CD4-positive, alpha-beta T cell (primary cell): ENCODE measurements around the gene FKBP2. TPM values are rescaled to one million over a fixed set of nuclear protein-coding genes. Genes with fewer than 3 reads are reported as not detected.

Source experiments
- ATAC-seq: fragments of 200-7000 bp; cut with Tn5 transposase; one replicate; pipeline ENCODE4 v1.10.0; 2022; ENCODE audit warnings: mild to moderate bottlenecking; ENCODE audit not compliant: poor library complexity
- CTCF ChIA-PET: fragments of 350-600 bp; sonication (Branson Sonifier 250); formaldehyde crosslinking; loops from one replicate; lab custom pipeline; 2021; ENCODE audit warnings: antibody characterized with exemption, inconsistent platforms; lab: Charles Lee
- POLR2A ChIA-PET: fragments of 350-600 bp; sonication (Branson Sonifier 250); formaldehyde crosslinking; loops from one replicate; lab custom pipeline; 2021; ENCODE audit warnings: antibody characterized with exemption, inconsistent platforms; lab: Charles Lee
- DNase-seq, 14 experiments: peaks; one replicate each; pipeline ENCODE4 v3.0.0-alpha.2; 2013 to 2020; ENCODE audit warnings: mixed read lengths in 2 of 14
- H3K27ac ChIP-seq, 2 donors: one replicate each; pipeline versions ENCODE4 v1.5.1 to v1.7.0; 2013; ENCODE audit warnings: low read length in 2 of 2, low read depth in 1 of 2, mild to moderate bottlenecking in 1 of 2
- H3K27me3 ChIP-seq, 2 experiments: 1 replicate in 1 of 2; 2 replicates in 1 of 2; pipeline versions ENCODE4 v1.6.1 to v1.7.0; 2013; ENCODE audit warnings: low read length in 2 of 2, control low read depth in 1 of 2, mild to moderate bottlenecking in 1 of 2, moderate library complexity in 1 of 2; ENCODE audit not compliant: insufficient read depth in 2 of 2, control insufficient read depth in 1 of 2
- H3K36me3 ChIP-seq: one replicate; pipeline ENCODE4 v1.6.1; 2013; ENCODE audit warnings: low read length, control low read depth; ENCODE audit not compliant: insufficient read depth
- H3K4me1 ChIP-seq: one replicate; pipeline ENCODE4 v1.6.1; 2013; ENCODE audit warnings: low read length, control low read depth; ENCODE audit not compliant: insufficient read depth
- H3K4me3 ChIP-seq: one replicate; pipeline ENCODE4 v1.5.1; 2013; ENCODE audit warnings: mild to moderate bottlenecking, low read length, moderate library complexity
- H3K9me3 ChIP-seq, 2 experiments: 1 replicate in 1 of 2; 2 replicates in 1 of 2; pipeline versions ENCODE4 v1.6.1 to v1.7.0; 2013; ENCODE audit warnings: low read length in 2 of 2, mild to moderate bottlenecking in 2 of 2, control low read depth in 1 of 2, moderate library complexity in 1 of 2; ENCODE audit not compliant: control insufficient read depth in 1 of 2, insufficient read depth in 1 of 2
- H3K27ac Mint-ChIP-seq: one replicate; pipeline ENCODE4 v1.8.0; 2020; ENCODE audit warnings: mixed read lengths
- H3K27me3 Mint-ChIP-seq: one replicate; pipeline ENCODE4 v1.8.0; 2021; ENCODE audit warnings: mixed read lengths
- H3K36me3 Mint-ChIP-seq: one replicate; pipeline ENCODE4 v1.8.0; 2021; ENCODE audit warnings: low read depth, mixed read lengths
- H3K4me1 Mint-ChIP-seq: one replicate; pipeline ENCODE4 v1.8.0; 2021; ENCODE audit warnings: low read depth, mixed read lengths
- H3K4me3 Mint-ChIP-seq: one replicate; pipeline ENCODE4 v1.8.0; 2020; ENCODE audit warnings: mild to moderate bottlenecking, mixed read lengths
- H3K9me3 Mint-ChIP-seq: one replicate; pipeline ENCODE4 v1.8.0; 2020; ENCODE audit warnings: mixed read lengths
- CTCF ChIP-seq: fragments of 200-600 bp; IDR thresholded peaks from one replicate; pipeline ENCODE4 v1.8.0; 2022; ENCODE audit warnings: antibody characterized with exemption, mild to moderate bottlenecking
- intact Hi-C, 2 experiments: fragments of 100-400 bp; cut with DNase I in 1 of 2; cut with micrococcal nuclease in 1 of 2; formaldehyde crosslinking; loops; one replicate each; pipeline versions ENCODE4 v1.15.1 to v1.9.0; 2023 to 2025; cut with DNase I, micrococcal nuclease
- total RNA-seq, 174 experiments: library from RNA in 2 of 174; stranded (reverse) in 2 of 174; gene quantifications; one replicate each; pipeline ENCODE4 v1.2.3 and lab custom pipeline; 2021 to 2026

Gene FKBP2
- total RNA-seq, 2 experiments from 2014 or later: 11.2 to 14.6 TPM

- Histone ChIP-seq H3K27ac (no peak overlapping the region), H3K27me3 (no peaks in the 10 kb centered on the region), H3K4me1 (peaks cover 31% of the 10 kb centered on the region), H3K9me3 (no peaks in the 10 kb centered on the region), H3K4me3 (no peak overlapping the region), H3K36me3 (peaks cover 4% of the 10 kb centered on the region)
- no peaks in the 10 kb centered on the region for H3K27me3 Mint-ChIP-seq
- H3K27ac Mint-ChIP-seq: no peak overlapping the region
- H3K36me3 Mint-ChIP-seq: peaks cover 6% of the 10 kb centered on the region
- H3K4me1 Mint-ChIP-seq: peaks cover 15% of the 10 kb centered on the region
- H3K4me3 Mint-ChIP-seq: peak overlapping the region; percentile 45
- no peaks in the 10 kb centered on the region for H3K9me3 Mint-ChIP-seq
- no peak for ATAC-seq
- POLR2A ChIA-PET: no interaction called here
- no peak for DNase-seq
- no peak for TF ChIP-seq CTCF
- CTCF ChIA-PET: interaction anchor here (4.7 kb wide), 1 partner anchor 48 kb away, joined by 56 read pairs; the partner anchor contains the start of gene FERMT3
- intact Hi-C loops: loop anchor here in 1 of 2 experiments (5.0 to 10.0 kb wide), 2 partner anchors 66 to 402 kb away; partner anchors contain the start of gene STIP1
These were observed 12.1 kb downstream of the FKBP2 start for GRCh38 chr11:64253043-64253442.

GRCh38 chr11:64253481-64253880, 12.6 kb downstream of the FKBP2 start:
- Mint-ChIP-seq H3K4me1 (peaks cover 12% of the 10 kb centered on the region), H3K27ac (no peak overlapping the region), H3K36me3 (peaks cover 7% of the 10 kb centered on the region), H3K4me3 (peak overlapping the region; percentile 45), H3K27me3 (no peaks in the 10 kb centered on the region), H3K9me3 (no peaks in the 10 kb centered on the region)
- Histone ChIP-seq H3K4me3 (no peak overlapping the region), H3K9me3 (no peaks in the 10 kb centered on the region), H3K36me3 (peaks cover 7% of the 10 kb centered on the region), H3K4me1 (peaks cover 31% of the 10 kb centered on the region), H3K27ac (no peak overlapping the region), H3K27me3 (no peaks in the 10 kb centered on the region)
- no peak for ATAC-seq
- no peak for TF ChIP-seq CTCF
- intact Hi-C loops: loop anchor here in 1 of 2 experiments (5.0 to 10.0 kb wide), 2 partner anchors 66 to 401 kb away; partner anchors contain the start of gene STIP1
- no peak for DNase-seq
- ChIA-PET CTCF (interaction anchor here (0.6 kb wide), 1 partner anchor 51 kb away, joined by 3 read pairs; no protein-coding TSS in a partner anchor), POLR2A (no interaction called here)

- POLR2A ChIA-PET: no interaction called here
- H3K4me1 Mint-ChIP-seq: peaks cover 12% of the 10 kb centered on the region
- intact Hi-C loops: loop anchor here in 1 of 2 experiments (5.0 to 10.0 kb wide), 2 partner anchors 67 to 400 kb away; partner anchors contain the start of gene STIP1
- TF ChIP-seq CTCF: no peak
- H3K4me3 ChIP-seq: no peak overlapping the region
- DNase-seq (no peak), ATAC-seq (no peak)
- no peak overlapping the region for H3K27ac Mint-ChIP-seq
- CTCF ChIA-PET: interaction anchor here (0.6 to 0.9 kb wide), 2 partner anchors 17 to 50 kb away, joined by 3 read pairs; no protein-coding TSS in a partner anchor
- H3K4me3 Mint-ChIP-seq: no peak overlapping the region
- H3K27me3 Mint-ChIP-seq: no peaks in the 10 kb centered on the region
- H3K27ac ChIP-seq: no peak overlapping the region
- H3K9me3 ChIP-seq: no peaks in the 10 kb centered on the region
- H3K36me3 Mint-ChIP-seq: peaks cover 8% of the 10 kb centered on the region
- no peaks in the 10 kb centered on the region for H3K27me3 ChIP-seq
- peaks cover 33% of the 10 kb centered on the region for H3K4me1 ChIP-seq
- peaks cover 16% of the 10 kb centered on the region for H3K36me3 ChIP-seq
- no peaks in the 10 kb centered on the region for H3K9me3 Mint-ChIP-seq
These were observed 13.4 kb downstream of the FKBP2 start for GRCh38 chr11:64254326-64254725.
